H1 (cell line): ENCODE results near the gene ABI1. TPM values are rescaled to one million over a fixed set of nuclear protein-coding genes. Genes with fewer than 3 reads are reported as not detected.

ENCODE experiments used
- CHD7 ChIP-seq: fragments of 300-600 bp; sonication (generic); IDR thresholded peaks from 2 replicates; pipeline ENCODE4 v1.7.1; 2012; ENCODE audit warnings: low read length, moderate library complexity, mild to moderate bottlenecking, inconsistent platforms; ENCODE audit not compliant: insufficient replicate concordance
- polyA plus RNA-seq, 7 experiments: library from polyadenylated mRNA; depleted of rRNA in 3 of 7; stranded (reverse) in 5 of 7; unstranded in 2 of 7; fragments of >200 nt in 5 of 7; fragments of 200-250 nt in 2 of 7; gene quantifications; 1 replicate in 5 of 7; 2 replicates in 1 of 7; 4 replicates in 1 of 7; pipeline versions ENCODE4 v1.2.1 to v1.2.3, GENCODE V29; 2011 to 2013; ENCODE audit warnings: missing spikeins in 2 of 7, mixed read lengths in 2 of 7
- total RNA-seq: library from RNA; stranded (reverse); fragmentation: NEBNext Ultra II Directional; extraction: Animal tissue kit (Norgen Biotek cat#: 25700); gene quantifications from 2 replicates; pipeline ENCODE4 v1.2.1, GENCODE V29; 2021

Gene ABI1
- total and polyA plus RNA-seq, 2 of the 8 experiments (the other 6 are each of a cell fraction or from before 2014, with no cell fraction given), result 35.4 to 37.0 TPM

GRCh38 chr10:26743841-26744240, 116.9 kb downstream of the ABI1 start (continued):
- no peak for TF ChIP-seq CHD7
